GM12878 (cell line): ENCODE results near the gene HPSE2. TPM values are rescaled to one million over a fixed set of nuclear protein-coding genes. Genes with fewer than 3 reads are reported as not detected.

Experiments used
- ATAC-seq: fragments of 200-7000 bp; cut with Tn5 transposase; 3 replicates; pipeline ENCODE4 v1.9.1; 2020; ENCODE audit warnings: mild to moderate bottlenecking, moderate library complexity
- BruUV-seq: library from RNA; stranded (reverse); fragments of 400-500 nt; replicated peaks from 2 replicates; lab custom pipeline; 2021; lab: Mats Ljungman, UMichigan
- CTCF ChIA-PET: fragments of 300-600 bp; sonication (Branson Sonifier 250); formaldehyde crosslinking; extraction: SDS; loops from one replicate; lab custom pipeline; 2021; ENCODE audit warnings: inconsistent platforms; lab: Yijun Ruan, JAX
- POLR2A ChIA-PET: fragments of 350-600 bp; formaldehyde crosslinking; extraction: SDS; loops from one replicate; lab custom pipeline; 2021; ENCODE audit warnings: inconsistent platforms; lab: Charles Lee
- RAD21 ChIA-PET: fragments of 300-600 bp; sonication (Branson Sonifier 250); formaldehyde crosslinking; loops from one replicate; lab custom pipeline; 2023; ENCODE audit warnings: antibody characterized with exemption; ENCODE audit not compliant: unreplicated experiment; lab: Charles Lee
- SMC1A ChIA-PET: fragments of 300-600 bp; sonication (Branson Sonifier 250); formaldehyde crosslinking; loops from one replicate; lab custom pipeline; 2023; ENCODE audit not compliant: unreplicated experiment, uncharacterized antibody; lab: Charles Lee
- DNase-seq: peaks from one replicate; pipeline ENCODE4 v3.0.0-alpha.2; 2011; ENCODE audit warnings: low read depth, low spot score
- FAIRE-seq: peaks from 3 replicates; lab custom pipeline; 2011; peaks lifted over from hg19 to GRCh38; lab: Jason Lieb, UNC
- H2AFZ ChIP-seq: 2 replicates; pipeline ENCODE4 v1.6.0; 2011; ENCODE audit warnings: low read depth, low read length, control low read depth; ENCODE audit not compliant: control insufficient read depth
- H3K27ac ChIP-seq: 2 replicates; pipeline ENCODE4 v1.5.1; 2011; ENCODE audit warnings: control low read depth; ENCODE audit not compliant: control insufficient read depth, insufficient read depth
- H3K27me3 ChIP-seq, 2 experiments: replicated peaks in 1 of 2; 2 replicates each; pipeline versions ENCODE4 v1.6.0 to v1.6.1; 2011; ENCODE audit warnings: low read length in 1 of 2; ENCODE audit not compliant: control insufficient read depth in 2 of 2, insufficient read depth in 2 of 2
- H3K36me3 ChIP-seq, 2 experiments: 2 replicates each; pipeline ENCODE4 v1.5.1; 2011; ENCODE audit warnings: low read length in 1 of 2; ENCODE audit not compliant: control insufficient read depth in 2 of 2, insufficient read depth in 2 of 2
- H3K4me1 ChIP-seq: 2 replicates; pipeline ENCODE4 v1.6.1; 2011; ENCODE audit warnings: mild to moderate bottlenecking, low read length, moderate library complexity, mixed read lengths; ENCODE audit not compliant: control insufficient read depth, insufficient read depth
- H3K4me2 ChIP-seq: 2 replicates; pipeline ENCODE4 v1.6.0; 2011; ENCODE audit warnings: control low read depth; ENCODE audit not compliant: control insufficient read depth, insufficient read depth
- H3K4me3 ChIP-seq: fragments of 200-600 bp; sonication (generic); 2 replicates; pipeline ENCODE4 v1.5.1; 2016
- H3K79me2 ChIP-seq: 2 replicates; pipeline ENCODE4 v1.6.0; 2011; ENCODE audit warnings: low read length; ENCODE audit not compliant: control insufficient read depth, insufficient read depth
- H3K9ac ChIP-seq: 2 replicates; pipeline ENCODE4 v1.8.0; 2011; ENCODE audit warnings: low read length, control low read depth, mixed read lengths; ENCODE audit not compliant: control insufficient read depth, insufficient read depth
- H3K9me3 ChIP-seq: replicated peaks from 3 replicates; pipeline ENCODE4 v1.5.1; 2011; ENCODE audit warnings: mild to moderate bottlenecking, low read length; ENCODE audit not compliant: control insufficient read depth, insufficient read depth
- H4K20me1 ChIP-seq: 2 replicates; pipeline ENCODE4 v1.6.0; 2011; ENCODE audit not compliant: control insufficient read depth, insufficient read depth
- CBX3 ChIP-seq: fragments of 200-600 bp; sonication (generic); IDR thresholded peaks from 2 replicates; pipeline ENCODE4 v1.6.1; 2016; ENCODE audit warnings: low read depth, borderline replicate concordance
- CHD1 ChIP-seq: IDR thresholded peaks from 2 replicates; pipeline ENCODE4 v1.6.1; 2012; ENCODE audit warnings: low read depth, low read length, improper control_type of control experiment
- EP300 ChIP-seq, 2 experiments: fragments of 150-350 bp in 1 of 2; IDR thresholded peaks; 2 replicates each; pipeline ENCODE4 v1.6.1; 2011 to 2012; ENCODE audit warnings: low read depth in 2 of 2, low read length in 2 of 2, borderline replicate concordance in 1 of 2, improper control_type of control experiment in 1 of 2, inconsistent platforms in 1 of 2; ENCODE audit not compliant: control insufficient read depth in 1 of 2
- IRF4 ChIP-seq: IDR thresholded peaks from 2 replicates; pipeline ENCODE4 v1.6.1; 2011; ENCODE audit warnings: low read depth, low read length
- KDM1A ChIP-seq: fragments of 200-600 bp; sonication (generic); IDR thresholded peaks from 2 replicates; pipeline ENCODE4 v1.6.1; 2016; ENCODE audit warnings: borderline replicate concordance
- MYC ChIP-seq: IDR thresholded peaks from 2 replicates; pipeline ENCODE4 v1.6.1; 2011; ENCODE audit warnings: mild to moderate bottlenecking, low read length, moderate library complexity, inconsistent platforms; ENCODE audit not compliant: insufficient read depth, insufficient replicate concordance, insufficient read length, severe bottlenecking
- NR2C1 ChIP-seq: fragments of 450-650 bp; IDR thresholded peaks from 2 replicates; pipeline ENCODE4 v1.6.1; 2017; ENCODE audit warnings: antibody characterized with exemption, mild to moderate bottlenecking, moderate library complexity
- PAX5 ChIP-seq: IDR thresholded peaks from 2 replicates; pipeline ENCODE4 v1.6.1; 2011; ENCODE audit warnings: low read depth, low read length, borderline replicate concordance
- PAX8 ChIP-seq: fragments of 450-650 bp; IDR thresholded peaks from 2 replicates; pipeline ENCODE4 v1.6.1; 2017; ENCODE audit warnings: mild to moderate bottlenecking, moderate library complexity
- PML ChIP-seq: IDR thresholded peaks from 2 replicates; pipeline ENCODE4 v1.6.1; 2012; ENCODE audit warnings: low read length, inconsistent platforms
- RELA ChIP-seq: fragments of 450-650 bp; IDR thresholded peaks from 2 replicates; pipeline ENCODE4 v1.8.0; 2014; ENCODE audit warnings: borderline replicate concordance; ENCODE audit not compliant: partially characterized antibody
- TCF12 ChIP-seq: IDR thresholded peaks from 2 replicates; pipeline ENCODE4 v1.6.1; 2011; ENCODE audit warnings: low read depth, mild to moderate bottlenecking, low read length
- WRNIP1 ChIP-seq: IDR thresholded peaks from 2 replicates; pipeline ENCODE4 v1.6.1; 2011; ENCODE audit warnings: low read depth, low read length, improper control_type of control experiment, borderline replicate concordance
- YBX1 ChIP-seq: fragments of 450-650 bp; IDR thresholded peaks from 2 replicates; pipeline ENCODE4 v1.6.1; 2016; ENCODE audit warnings: antibody characterized with exemption
- ZNF384 ChIP-seq: IDR thresholded peaks from 2 replicates; pipeline ENCODE4 v1.6.1; 2012; ENCODE audit warnings: low read depth, mild to moderate bottlenecking, low read length, improper control_type of control experiment, borderline replicate concordance
- WGBS: methylation state at CpG from one replicate; pipeline ENCODE4 v1.1.6; 2016; ENCODE audit warnings: low lambda C conversion rate; ENCODE audit not compliant: insufficient replicate concordance, insufficient coverage; ENCODE audit errors: missing lambda C conversion rate; 5-methylcytosine and 5-hydroxymethylcytosine counted together
- in situ Hi-C: fragments of 300-500 bp; cut with MboI; formaldehyde crosslinking; loops from 9 replicates; pipeline ENCODE4 v1.14.3; 2018; ENCODE audit warnings: mixed read lengths
- intact Hi-C: fragments of 100-400 bp; cut with micrococcal nuclease; formaldehyde crosslinking; loops from one replicate; pipeline ENCODE4 v1.14.2; 2022; ENCODE audit not compliant: unreplicated experiment
- polyA plus RNA-seq, 11 experiments: library from polyadenylated mRNA; depleted of rRNA in 4 of 11; unstranded in 6 of 11; stranded (reverse) in 5 of 11; fragments of >200 nt; fragmentation: Nextera tagmentation in 4 of 11; fragmentation: Illumina TruSeq in 1 of 11; extraction: Ambion mirVana in 4 of 11; extraction: Trizol in 1 of 11; gene quantifications; 1 replicate in 1 of 11; 2 replicates in 10 of 11; pipeline versions ENCODE4 v1.2.1 to v1.2.3, GENCODE V29; 2011 to 2016; ENCODE audit warnings: inconsistent platforms in 2 of 11, missing spikeins in 2 of 11, low read depth in 1 of 11
- total RNA-seq, 4 experiments: library from RNA; depleted of rRNA in 3 of 4; stranded (reverse); fragments of >200 nt in 3 of 4; fragmentation: Illumina TruSeq in 1 of 4; extraction: Trizol in 1 of 4; gene quantifications; 2 replicates each; pipeline versions ENCODE4 v1.2.1 to v1.2.3, GENCODE V29; 2013 to 2021
- TF ChIP-seq, protein P1 (sequence below): IDR thresholded peaks from 2 replicates; pipeline ENCODE4 v1.6.1; 2011; ENCODE audit warnings: low read depth, low read length, improper control_type of control experiment, borderline replicate concordance

HPSE2 gene
- total and polyA plus RNA-seq, 10 of the 15 experiments (the other 5 are each of a cell fraction or from before 2014, with no cell fraction given) = 0.06 TPM; not detected in 9

DNA sequence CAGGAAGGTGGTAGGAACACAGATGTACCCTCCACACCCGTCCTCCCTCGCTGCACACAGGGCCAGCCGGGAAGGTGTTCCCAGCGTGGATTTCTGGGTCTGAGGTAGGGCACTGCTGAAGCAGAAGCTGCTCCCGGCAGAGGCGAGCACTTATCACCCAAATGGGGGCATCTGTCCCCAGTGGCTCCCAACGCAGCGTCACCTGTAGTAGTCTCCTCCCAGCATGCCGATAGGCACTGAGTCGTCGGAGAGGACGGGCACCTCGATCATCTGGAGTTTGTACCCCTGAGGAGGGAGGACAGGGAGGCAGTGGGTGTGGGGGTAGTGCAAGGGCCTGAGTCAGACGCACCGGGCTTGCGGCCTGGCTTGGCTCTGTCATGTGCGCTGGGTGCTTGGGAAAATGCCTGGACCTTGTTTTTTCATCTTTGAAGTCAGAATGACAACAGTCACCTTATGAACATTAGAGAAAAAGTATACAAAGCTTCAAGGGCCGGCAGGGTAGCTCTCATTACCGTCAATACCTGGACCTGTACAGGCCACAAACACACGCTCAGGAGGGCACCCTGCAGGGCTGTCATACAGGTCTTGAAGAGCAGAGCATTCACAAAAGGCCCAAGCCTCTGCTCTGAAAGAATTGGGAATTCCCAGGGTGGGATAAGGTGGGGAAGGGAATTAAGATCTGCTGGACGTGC lies 817.5 kb downstream of the HPSE2 start:
- RAD21 ChIA-PET = no interaction called here

More for the DNA sequence above, 817.5 kb downstream of the HPSE2 start:
- Histone ChIP-seq H3K4me3 (no peak overlapping the region), H2AFZ (no peak overlapping the region), H3K79me2 (no peaks in the 10 kb centered on the region), H3K27me3 (no peaks in the 10 kb centered on the region), H4K20me1 (no peaks in the 10 kb centered on the region), H3K4me1 (peaks cover 5% of the 10 kb centered on the region), H3K9ac (no peak overlapping the region), H3K4me2 (no peak overlapping the region), H3K9me3 (no peaks in the 10 kb centered on the region), H3K27ac (no peak overlapping the region), H3K36me3 (peaks cover 5 to 13% of the 10 kb centered on the region in 2 experiments; a peak in 2 of 4 replicates)
- ChIA-PET CTCF (no interaction called here), SMC1A (interaction anchor here (1.0 kb wide), 1 partner anchor 248 kb away, joined by 4 read pairs; no protein-coding TSS in a partner anchor), POLR2A (no interaction called here)
- in situ Hi-C loops = no loop called here
- intact Hi-C loops = no loop called here
- no TSS peak for BruUV-seq
- ATAC-seq (no peak), FAIRE-seq (no peak), DNase-seq (no peak)
- TF ChIP-seq ZNF384 (no peak), KDM1A (no peak), WRNIP1 (no peak), CHD1 (no peak), PAX5 (no peak), YBX1 (no peak), RELA (no peak), TCF12 (no peak), CBX3 (no peak), PML (no peak), EP300 (IDR thresholded peaks at IDR 0.05; ENCODE audit: borderline replicate concordance in 1 of 2, control insufficient read depth in 1 of 2, low read depth in 2 of 2, low read length in 2 of 2) (no peak), NR2C1 (no peak), IRF4 (no peak), PAX8 (no peak), MYC (no peak)
- TF ChIP-seq, protein P1, sequence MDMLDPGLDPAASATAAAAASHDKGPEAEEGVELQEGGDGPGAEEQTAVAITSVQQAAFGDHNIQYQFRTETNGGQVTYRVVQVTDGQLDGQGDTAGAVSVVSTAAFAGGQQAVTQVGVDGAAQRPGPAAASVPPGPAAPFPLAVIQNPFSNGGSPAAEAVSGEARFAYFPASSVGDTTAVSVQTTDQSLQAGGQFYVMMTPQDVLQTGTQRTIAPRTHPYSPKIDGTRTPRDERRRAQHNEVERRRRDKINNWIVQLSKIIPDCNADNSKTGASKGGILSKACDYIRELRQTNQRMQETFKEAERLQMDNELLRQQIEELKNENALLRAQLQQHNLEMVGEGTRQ = no peak
- 94% methylated on average over 21 of the region's 21 CpGs for WGBS
